GM23338 (cell line): ENCODE measurements around the gene LPAR6. TPM values are rescaled to one million over a fixed set of nuclear protein-coding genes. Genes with fewer than 3 reads are reported as not detected.

Experiments
- ATAC-seq: fragments of 200-7000 bp; cut with Tn5 transposase; 3 replicates; pipeline ENCODE4 v1.9.1; 2020
- DNase-seq: peaks from one replicate; pipeline ENCODE4 v3.0.0-alpha.2; 2015; ENCODE audit warnings: low spot score
- H2AFZ ChIP-seq: fragments of 200-600 bp; sonication (generic); 2 replicates; pipeline ENCODE4 v1.8.0; 2016; ENCODE audit warnings: antibody characterized with exemption, mild to moderate bottlenecking, moderate library complexity
- H3F3A ChIP-seq: fragments of 200-600 bp; sonication (generic); replicated peaks from 2 replicates; pipeline ENCODE4 v1.8.0; 2017; ENCODE audit warnings: antibody characterized with exemption, mixed run types, low read depth
- H3K27ac ChIP-seq: fragments of 200-600 bp; sonication (generic); 2 replicates; pipeline ENCODE4 v1.6.1; 2016; ENCODE audit warnings: low read depth
- H3K27me3 ChIP-seq: fragments of 200-600 bp; sonication (generic); 2 replicates; pipeline ENCODE4 v1.8.0; 2016; ENCODE audit warnings: mild to moderate bottlenecking, mixed run types, moderate library complexity; ENCODE audit not compliant: insufficient read depth
- H3K36me3 ChIP-seq: fragments of 200-600 bp; sonication (generic); 2 replicates; pipeline ENCODE4 v1.8.0; 2016; ENCODE audit warnings: mild to moderate bottlenecking; ENCODE audit not compliant: insufficient read depth
- H3K4me1 ChIP-seq: fragments of 200-600 bp; sonication (generic); 2 replicates; pipeline ENCODE4 v1.8.0; 2016; ENCODE audit warnings: mild to moderate bottlenecking, moderate library complexity; ENCODE audit not compliant: insufficient read depth
- H3K4me2 ChIP-seq: fragments of 200-600 bp; sonication (generic); 2 replicates; pipeline ENCODE4 v1.7.1; 2017; ENCODE audit warnings: mixed run types
- H3K4me3 ChIP-seq: fragments of 200-600 bp; sonication (generic); 2 replicates; pipeline ENCODE4 v1.6.1; 2016; ENCODE audit warnings: mixed run types
- H3K79me2 ChIP-seq: fragments of 200-600 bp; sonication (generic); replicated peaks from 2 replicates; pipeline ENCODE4 v1.8.0; 2017; ENCODE audit warnings: mild to moderate bottlenecking; ENCODE audit not compliant: insufficient read depth
- H3K9me2 ChIP-seq: fragments of 200-600 bp; sonication (generic); 2 replicates; pipeline ENCODE4 v1.8.0; 2017; ENCODE audit not compliant: insufficient read depth
- H4K20me1 ChIP-seq: fragments of 200-600 bp; sonication (generic); replicated peaks from 2 replicates; pipeline ENCODE4 v1.8.0; 2017; ENCODE audit warnings: mild to moderate bottlenecking; ENCODE audit not compliant: insufficient read depth
- H3K27ac Mint-ChIP-seq: 2 replicates; pipeline ENCODE4 v1.8.0; 2020; ENCODE audit warnings: inconsistent platforms, mild to moderate bottlenecking, moderate library complexity, mixed read lengths
- H3K27me3 Mint-ChIP-seq: 3 replicates; pipeline ENCODE4 v1.8.0; 2022; ENCODE audit warnings: low read depth, mild to moderate bottlenecking, moderate library complexity, mixed read lengths, inconsistent platforms; ENCODE audit not compliant: insufficient read depth, poor library complexity
- H3K36me3 Mint-ChIP-seq: 3 replicates; pipeline ENCODE4 v1.8.0; 2021; ENCODE audit warnings: low read depth, mild to moderate bottlenecking, inconsistent platforms, moderate library complexity, mixed read lengths
- H3K4me1 Mint-ChIP-seq: 3 replicates; pipeline ENCODE4 v1.8.0; 2020; ENCODE audit warnings: mild to moderate bottlenecking, inconsistent platforms, mixed read lengths
- H3K4me3 Mint-ChIP-seq: 3 replicates; pipeline ENCODE4 v1.8.0; 2021; ENCODE audit warnings: moderate library complexity, mild to moderate bottlenecking, inconsistent platforms, mixed read lengths
- H3K9me3 Mint-ChIP-seq: 3 replicates; pipeline ENCODE4 v1.8.0; 2020; ENCODE audit warnings: moderate library complexity, mild to moderate bottlenecking, inconsistent platforms, mixed read lengths
- CTCF ChIP-seq, 2 experiments: fragments of 200-600 bp in 1 of 2; sonication (generic) in 1 of 2; conservative IDR thresholded peaks; 2 replicates each; pipeline versions ENCODE4 v1.5.1 to v1.6.1; 2016 to 2017; ENCODE audit warnings: antibody characterized with exemption in 2 of 2, low read depth in 2 of 2, mild to moderate bottlenecking in 2 of 2, moderate library complexity in 1 of 2
- NANOG ChIP-seq: IDR thresholded peaks from 2 replicates; pipeline ENCODE4 v1.6.1; 2016; ENCODE audit warnings: antibody characterized with exemption, borderline replicate concordance
- POLR2AphosphoS5 ChIP-seq: IDR thresholded peaks from 2 replicates; pipeline ENCODE4 v1.6.1; 2016; ENCODE audit warnings: antibody characterized with exemption, low read depth
- STAT1 ChIP-seq: IDR thresholded peaks from one replicate; pipeline ENCODE4 v1.6.1; 2016; ENCODE audit warnings: antibody characterized with exemption; ENCODE audit not compliant: unreplicated experiment
- ZNF114 ChIP-seq: fragments of 250-450 bp; sonication (Bioruptor Pico); IDR thresholded peaks from 2 replicates; pipeline ENCODE4 v1.5.0; 2020; ENCODE audit warnings: mild to moderate bottlenecking, moderate library complexity
- ZNF331 ChIP-seq: fragments of 250-450 bp; sonication (Bioruptor Pico); IDR thresholded peaks from 2 replicates; pipeline ENCODE4 v1.5.0; 2020; ENCODE audit warnings: low read depth, mild to moderate bottlenecking, moderate library complexity
- polyA plus RNA-seq: library from polyadenylated mRNA; unstranded; fragments of >200 nt; fragmentation: Nextera tagmentation; extraction: Ambion mirVana; gene quantifications from 2 replicates; pipeline ENCODE4 v1.2.1, GENCODE V29; 2016
- total RNA-seq: library from RNA; depleted of rRNA; stranded (reverse); fragments of >200 nt; shearing (Covaris generic); gene quantifications from 2 replicates; pipeline ENCODE4 v1.2.3, GENCODE V29; 2014
- TF ChIP-seq, protein P1 (sequence below): fragments of 250-450 bp; sonication (Bioruptor Pico); IDR thresholded peaks from 2 replicates; pipeline ENCODE4 v1.5.0; 2020; ENCODE audit warnings: mild to moderate bottlenecking, moderate library complexity
- TF ChIP-seq, protein P2 (sequence below): IDR thresholded peaks from 2 replicates; pipeline ENCODE4 v1.6.1; 2016; ENCODE audit warnings: antibody characterized with exemption

The LPAR6 gene
- total and polyA plus RNA-seq, 2 experiments from 2014 or later, result 1.4 to 2.1 TPM

DNA sequence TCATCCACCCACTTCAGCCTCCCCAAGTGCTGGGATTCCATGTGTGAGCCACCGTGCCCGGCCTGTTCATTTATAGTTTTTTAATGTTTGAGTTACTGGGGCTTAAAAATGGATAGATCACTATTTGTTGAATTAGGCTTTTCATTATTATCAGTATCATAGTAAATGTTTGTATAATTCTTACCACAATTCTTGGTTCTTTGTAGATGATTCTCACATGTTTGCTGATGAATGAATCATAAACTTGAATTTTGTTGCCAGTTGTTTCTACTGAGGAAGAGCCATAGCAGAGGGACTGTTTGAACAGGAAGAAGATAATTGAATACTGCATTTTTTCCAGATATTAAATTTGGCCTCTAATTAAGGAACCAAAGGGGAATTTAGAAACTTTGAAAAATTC lies 2.6 kb upstream of the LPAR6 start:
- ATAC-seq (no peak), DNase-seq (no peak)
- no peak overlapping the region for H3K4me3 ChIP-seq
- H3K27me3 ChIP-seq, result no peaks in the 10 kb centered on the region
- Mint-ChIP-seq H3K4me3 (no peak overlapping the region), H3K4me1 (peaks cover 20% of the 10 kb centered on the region), H3K36me3 (peaks cover 36% of the 10 kb centered on the region), H3K27me3 (no peaks in the 10 kb centered on the region), H3K9me3 (peaks cover 39% of the 10 kb centered on the region), H3K27ac (no peak overlapping the region)
- H3F3A ChIP-seq, result no peaks in the 10 kb centered on the region
- no peaks in the 10 kb centered on the region for H3K79me2 ChIP-seq
- no peaks in the 10 kb centered on the region; the same call in 1 of the 2 replicates for H3K36me3 ChIP-seq
- no peak overlapping the region for H2AFZ ChIP-seq
- no peaks in the 10 kb centered on the region for H4K20me1 ChIP-seq
- no peak for TF ChIP-seq CTCF (conservative IDR thresholded peaks at IDR 0.05; ENCODE audit: low read depth in 2 of 2)
- no peak overlapping the region for H3K27ac ChIP-seq
- no peak overlapping the region for H3K4me2 ChIP-seq
- peaks cover 26% of the 10 kb centered on the region for H3K4me1 ChIP-seq
- 0 out of 2 replicates have a peak, but pooled peaks cover 3% of the 10 kb centered on the region for H3K9me2 ChIP-seq

DNA sequence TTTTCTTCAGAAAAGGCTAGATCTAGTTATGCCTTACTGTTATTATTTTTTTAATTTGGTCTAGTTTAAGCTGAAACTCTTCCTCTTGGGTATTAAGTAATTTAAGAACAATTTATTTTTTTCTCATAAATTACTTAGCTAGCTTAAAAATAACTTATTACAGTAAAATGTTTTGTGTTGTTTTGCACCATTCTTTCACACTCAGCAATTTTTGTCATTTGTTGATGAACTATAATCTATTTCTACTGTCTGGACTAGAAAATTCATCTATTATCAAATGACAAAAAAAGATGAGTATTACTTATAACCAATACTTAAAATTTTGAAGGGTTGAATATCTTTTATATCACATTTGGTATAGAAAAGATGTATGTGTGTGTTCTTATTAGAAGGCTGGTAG lies 1.6 kb upstream of the LPAR6 start:
- peaks cover 30% of the 10 kb centered on the region for H3K9me3 Mint-ChIP-seq
- Histone ChIP-seq H3F3A (no peaks in the 10 kb centered on the region), H2AFZ (no peak overlapping the region), H3K27me3 (no peaks in the 10 kb centered on the region), H3K4me2 (no peak overlapping the region), H3K4me1 (peaks cover 26% of the 10 kb centered on the region), H3K9me2 (0 out of 2 replicates have a peak, but pooled peaks cover 3% of the 10 kb centered on the region), H4K20me1 (no peaks in the 10 kb centered on the region), H3K27ac (no peak overlapping the region), H3K4me3 (no peak overlapping the region), H3K79me2 (no peaks in the 10 kb centered on the region), H3K36me3 (no peaks in the 10 kb centered on the region; the same call in 1 of the 2 replicates)
- no peak for ATAC-seq
- peaks cover 26% of the 10 kb centered on the region for H3K36me3 Mint-ChIP-seq
- H3K27ac Mint-ChIP-seq, result no peak overlapping the region
- H3K4me1 Mint-ChIP-seq, result peaks cover 21% of the 10 kb centered on the region
- no peak overlapping the region for H3K4me3 Mint-ChIP-seq
- H3K27me3 Mint-ChIP-seq, result no peaks in the 10 kb centered on the region
- no peak for DNase-seq
- TF ChIP-seq CTCF (conservative IDR thresholded peaks at IDR 0.05; ENCODE audit: low read depth in 2 of 2) (no peak), ZNF331 (no peak), STAT1 (no peak), NANOG (no peak), ZNF114 (CRISPR knock-in tag) (no peak), POLR2AphosphoS5 (no peak)
- TF ChIP-seq, protein P1, sequence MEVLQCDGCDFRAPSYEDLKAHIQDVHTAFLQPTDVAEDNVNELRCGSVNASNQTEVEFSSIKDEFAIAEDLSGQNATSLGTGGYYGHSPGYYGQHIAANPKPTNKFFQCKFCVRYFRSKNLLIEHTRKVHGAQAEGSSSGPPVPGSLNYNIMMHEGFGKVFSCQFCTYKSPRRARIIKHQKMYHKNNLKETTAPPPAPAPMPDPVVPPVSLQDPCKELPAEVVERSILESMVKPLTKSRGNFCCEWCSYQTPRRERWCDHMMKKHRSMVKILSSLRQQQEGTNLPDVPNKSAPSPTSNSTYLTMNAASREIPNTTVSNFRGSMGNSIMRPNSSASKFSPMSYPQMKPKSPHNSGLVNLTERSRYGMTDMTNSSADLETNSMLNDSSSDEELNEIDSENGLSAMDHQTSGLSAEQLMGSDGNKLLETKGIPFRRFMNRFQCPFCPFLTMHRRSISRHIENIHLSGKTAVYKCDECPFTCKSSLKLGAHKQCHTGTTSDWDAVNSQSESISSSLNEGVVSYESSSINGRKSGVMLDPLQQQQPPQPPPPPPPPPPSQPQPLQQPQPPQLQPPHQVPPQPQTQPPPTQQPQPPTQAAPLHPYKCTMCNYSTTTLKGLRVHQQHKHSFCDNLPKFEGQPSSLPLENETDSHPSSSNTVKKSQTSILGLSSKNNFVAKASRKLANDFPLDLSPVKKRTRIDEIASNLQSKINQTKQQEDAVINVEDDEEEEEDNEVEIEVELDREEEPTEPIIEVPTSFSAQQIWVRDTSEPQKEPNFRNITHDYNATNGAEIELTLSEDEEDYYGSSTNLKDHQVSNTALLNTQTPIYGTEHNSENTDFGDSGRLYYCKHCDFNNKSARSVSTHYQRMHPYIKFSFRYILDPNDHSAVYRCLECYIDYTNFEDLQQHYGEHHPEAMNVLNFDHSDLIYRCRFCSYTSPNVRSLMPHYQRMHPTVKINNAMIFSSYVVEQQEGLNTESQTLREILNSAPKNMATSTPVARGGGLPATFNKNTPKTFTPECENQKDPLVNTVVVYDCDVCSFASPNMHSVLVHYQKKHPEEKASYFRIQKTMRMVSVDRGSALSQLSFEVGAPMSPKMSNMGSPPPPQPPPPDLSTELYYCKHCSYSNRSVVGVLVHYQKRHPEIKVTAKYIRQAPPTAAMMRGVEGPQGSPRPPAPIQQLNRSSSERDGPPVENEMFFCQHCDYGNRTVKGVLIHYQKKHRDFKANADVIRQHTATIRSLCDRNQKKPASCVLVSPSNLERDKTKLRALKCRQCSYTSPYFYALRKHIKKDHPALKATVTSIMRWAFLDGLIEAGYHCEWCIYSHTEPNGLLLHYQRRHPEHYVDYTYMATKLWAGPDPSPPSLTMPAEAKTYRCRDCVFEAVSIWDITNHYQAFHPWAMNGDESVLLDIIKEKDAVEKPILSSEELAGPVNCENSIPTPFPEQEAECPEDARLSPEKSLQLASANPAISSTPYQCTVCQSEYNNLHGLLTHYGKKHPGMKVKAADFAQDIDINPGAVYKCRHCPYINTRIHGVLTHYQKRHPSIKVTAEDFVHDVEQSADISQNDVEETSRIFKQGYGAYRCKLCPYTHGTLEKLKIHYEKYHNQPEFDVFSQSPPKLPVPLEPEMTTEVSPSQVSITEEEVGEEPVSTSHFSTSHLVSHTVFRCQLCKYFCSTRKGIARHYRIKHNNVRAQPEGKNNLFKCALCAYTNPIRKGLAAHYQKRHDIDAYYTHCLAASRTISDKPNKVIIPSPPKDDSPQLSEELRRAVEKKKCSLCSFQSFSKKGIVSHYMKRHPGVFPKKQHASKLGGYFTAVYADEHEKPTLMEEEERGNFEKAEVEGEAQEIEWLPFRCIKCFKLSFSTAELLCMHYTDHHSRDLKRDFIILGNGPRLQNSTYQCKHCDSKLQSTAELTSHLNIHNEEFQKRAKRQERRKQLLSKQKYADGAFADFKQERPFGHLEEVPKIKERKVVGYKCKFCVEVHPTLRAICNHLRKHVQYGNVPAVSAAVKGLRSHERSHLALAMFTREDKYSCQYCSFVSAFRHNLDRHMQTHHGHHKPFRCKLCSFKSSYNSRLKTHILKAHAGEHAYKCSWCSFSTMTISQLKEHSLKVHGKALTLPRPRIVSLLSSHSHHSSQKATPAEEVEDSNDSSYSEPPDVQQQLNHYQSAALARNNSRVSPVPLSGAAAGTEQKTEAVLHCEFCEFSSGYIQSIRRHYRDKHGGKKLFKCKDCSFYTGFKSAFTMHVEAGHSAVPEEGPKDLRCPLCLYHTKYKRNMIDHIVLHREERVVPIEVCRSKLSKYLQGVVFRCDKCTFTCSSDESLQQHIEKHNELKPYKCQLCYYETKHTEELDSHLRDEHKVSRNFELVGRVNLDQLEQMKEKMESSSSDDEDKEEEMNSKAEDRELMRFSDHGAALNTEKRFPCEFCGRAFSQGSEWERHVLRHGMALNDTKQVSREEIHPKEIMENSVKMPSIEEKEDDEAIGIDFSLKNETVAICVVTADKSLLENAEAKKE, result no peak
- TF ChIP-seq, protein P2, sequence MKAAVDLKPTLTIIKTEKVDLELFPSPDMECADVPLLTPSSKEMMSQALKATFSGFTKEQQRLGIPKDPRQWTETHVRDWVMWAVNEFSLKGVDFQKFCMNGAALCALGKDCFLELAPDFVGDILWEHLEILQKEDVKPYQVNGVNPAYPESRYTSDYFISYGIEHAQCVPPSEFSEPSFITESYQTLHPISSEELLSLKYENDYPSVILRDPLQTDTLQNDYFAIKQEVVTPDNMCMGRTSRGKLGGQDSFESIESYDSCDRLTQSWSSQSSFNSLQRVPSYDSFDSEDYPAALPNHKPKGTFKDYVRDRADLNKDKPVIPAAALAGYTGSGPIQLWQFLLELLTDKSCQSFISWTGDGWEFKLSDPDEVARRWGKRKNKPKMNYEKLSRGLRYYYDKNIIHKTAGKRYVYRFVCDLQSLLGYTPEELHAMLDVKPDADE, result no peak
